Renal cortex interstitium (tissue), 15 donors: Measurements from ENCODE around the gene ABCC6. TPM values are rescaled to one million over a fixed set of nuclear protein-coding genes. Genes with fewer than 3 reads are reported as not detected.
"Not testable (repeated sequence)": the region's sequence is repeated elsewhere in the genome, so short reads cannot be mapped to it uniquely, and the experiment has no call there.

ENCODE experiments used
- DNase-seq, 11 donors: peaks; one replicate each; pipeline ENCODE4 v3.0.0-alpha.2; 2013; ENCODE audit warnings: low read depth in 9 of 11, low spot score in 4 of 11; ENCODE audit errors: extremely low read depth in 1 of 11
- long read RNA-seq, 16 experiments: transcript quantifications; one replicate each; lab custom pipeline, GENCODE V29; 2026
- polyA plus RNA-seq, 3 donors: library from polyadenylated mRNA; unstranded; fragments of 120-200 nt; gene quantifications; one replicate each; pipeline ENCODE4 v1.2.1, GENCODE V29; 2013; ENCODE audit not compliant: insufficient read length in 3 of 3

Gene ABCC6
- 10 to 100 TPM; 20.7 to 26.3 (median 25.6) TPM for polyA plus RNA-seq
- long read RNA-seq, donor 1, transcript ABCC6-204 (2 exons, 714 nt) = major isoform, 6 of 6 reads
- long read RNA-seq, donor 1, partial matches to known transcripts = 0 of 6 reads
- long read RNA-seq, donor 1, other reads (novel, unspliced or antisense) = 0 of 6 reads
- long read RNA-seq, donor 2, transcript ABCC6-204 (2 exons, 714 nt) = major isoform, 6 of 6 reads
- long read RNA-seq, donor 2, partial matches to known transcripts = 0 of 6 reads
- long read RNA-seq, donor 2, other reads (novel, unspliced or antisense) = 0 of 6 reads
- long read RNA-seq, donor 3, transcript ABCC6-204 (2 exons, 714 nt) = major isoform, 13 of 14 reads
- long read RNA-seq, donor 3, partial matches to known transcripts = 0 of 14 reads
- long read RNA-seq, donor 3, other reads (novel, unspliced or antisense) = 0 of 14 reads
- long read RNA-seq, donor 4, full-length matches to known transcripts = 7 of 7 reads
- long read RNA-seq, donor 4, partial matches to known transcripts = 0 of 7 reads
- long read RNA-seq, donor 4, other reads (novel, unspliced or antisense) = 0 of 7 reads
- long read RNA-seq, donor 5 = 0 reads
- long read RNA-seq, donor 6, transcript ABCC6-204 (2 exons, 714 nt) = major isoform, 6 of 7 reads
- long read RNA-seq, donor 6, partial matches to known transcripts = 0 of 7 reads
- long read RNA-seq, donor 6, other reads (novel, unspliced or antisense) = 0 of 7 reads
- long read RNA-seq, donor 7, transcript ABCC6-204 (2 exons, 714 nt) = major isoform, 8 of 8 reads
- long read RNA-seq, donor 7, partial matches to known transcripts = 0 of 8 reads
- long read RNA-seq, donor 7, other reads (novel, unspliced or antisense) = 0 of 8 reads
- long read RNA-seq, donor 8 = 0 reads
- long read RNA-seq, donor 9, partial matches to known transcripts = 0 of 3 reads
- long read RNA-seq, donor 9, other reads (novel, unspliced or antisense) = 0 of 3 reads
- long read RNA-seq, donor 10, transcript ABCC6-204 (2 exons, 714 nt) = major isoform, 7 of 7 reads
- long read RNA-seq, donor 10, partial matches to known transcripts = 0 of 7 reads
- long read RNA-seq, donor 10, other reads (novel, unspliced or antisense) = 0 of 7 reads
- long read RNA-seq, donor 11, full-length matches to known transcripts = 9 of 9 reads
- long read RNA-seq, donor 11, partial matches to known transcripts = 0 of 9 reads
- long read RNA-seq, donor 11, other reads (novel, unspliced or antisense) = 0 of 9 reads
- long read RNA-seq, donor 12 = 0 reads
- long read RNA-seq, donor 13 = 0 reads
- long read RNA-seq, donor 14, transcript ABCC6-204 (2 exons, 714 nt) = major isoform, 6 of 6 reads
- long read RNA-seq, donor 14, partial matches to known transcripts = 0 of 6 reads
- long read RNA-seq, donor 14, other reads (novel, unspliced or antisense) = 0 of 6 reads
- long read RNA-seq, donor 15, partial matches to known transcripts = 0 of 4 reads
- long read RNA-seq, donor 15, other reads (novel, unspliced or antisense) = 0 of 4 reads
- long read RNA-seq, donor 16, full-length matches to known transcripts = 17 of 26 reads
- long read RNA-seq, donor 16, partial matches to known transcripts = 9 of 26 reads
- long read RNA-seq, donor 16, other reads (novel, unspliced or antisense) = 0 of 26 reads

GRCh38 chr16:16222850-16223661 lies at the start of gene ABCC6:
Gene ABCC6 (minus strand): TSS chr16:16223494. CDS start chr16:16223434, 60 bp downstream.
- DNase-seq = not testable (repeated sequence)

DNA sequence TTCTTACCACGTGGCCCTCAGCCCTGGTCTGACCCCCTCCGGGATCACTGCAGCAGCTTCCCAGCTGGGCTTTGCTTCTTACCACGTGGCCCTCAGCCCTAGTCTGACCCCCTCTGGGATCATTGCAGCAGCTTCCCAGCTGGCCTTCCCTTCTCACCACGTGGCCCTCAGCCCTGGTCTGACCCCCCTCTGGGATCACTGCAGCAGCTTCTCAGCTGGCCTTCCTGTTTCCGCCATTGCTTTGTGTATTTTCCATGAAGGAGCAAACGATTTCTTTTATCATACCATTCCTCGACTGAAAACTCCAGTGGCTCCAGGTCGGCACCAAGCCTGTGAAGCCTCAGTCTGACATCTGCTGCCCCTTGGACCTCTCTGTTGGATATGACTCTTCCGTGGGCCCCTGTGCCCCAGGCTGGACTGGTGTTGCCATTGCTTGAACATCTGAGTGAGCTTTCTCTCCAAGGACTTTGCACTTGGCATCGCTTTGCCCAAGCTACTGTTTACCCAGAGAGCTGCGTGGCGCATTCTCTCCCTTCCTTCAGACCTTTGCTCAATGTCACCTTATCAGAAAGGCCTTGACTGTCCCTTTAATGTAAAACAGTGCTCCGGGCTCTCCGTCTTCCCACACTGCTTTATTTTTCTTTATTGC lies 49.4 kb upstream of the ABCC6 start:
- not testable (repeated sequence) for DNase-seq

GRCh38 chr16:16271658-16272057 lies 48.4 kb upstream of the ABCC6 start:
- not testable (repeated sequence) for DNase-seq

- not testable (repeated sequence) for DNase-seq
Measured at GRCh38 chr16:16268185-16268808, 45.0 kb upstream of the ABCC6 start.

DNA sequence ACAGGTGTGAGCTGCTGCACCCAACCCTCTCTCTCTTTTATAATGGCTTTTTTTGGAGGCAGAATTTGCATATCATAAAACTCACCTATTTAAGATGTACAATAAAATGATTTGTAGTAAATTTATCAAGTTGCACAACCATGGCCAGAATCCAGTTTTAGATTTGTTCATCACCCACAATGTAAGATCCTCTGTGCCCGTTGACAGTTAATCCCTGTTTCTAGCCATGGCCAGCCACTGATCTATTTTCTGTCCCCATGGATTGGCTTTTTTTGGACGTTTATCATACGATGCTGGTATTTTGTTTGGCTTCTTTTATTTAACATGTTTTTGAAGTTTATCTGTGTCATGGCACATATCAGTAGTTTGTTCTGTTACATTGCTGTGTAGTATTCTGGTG lies 44.4 kb upstream of the ABCC6 start:
- not testable (repeated sequence) for DNase-seq

DNA sequence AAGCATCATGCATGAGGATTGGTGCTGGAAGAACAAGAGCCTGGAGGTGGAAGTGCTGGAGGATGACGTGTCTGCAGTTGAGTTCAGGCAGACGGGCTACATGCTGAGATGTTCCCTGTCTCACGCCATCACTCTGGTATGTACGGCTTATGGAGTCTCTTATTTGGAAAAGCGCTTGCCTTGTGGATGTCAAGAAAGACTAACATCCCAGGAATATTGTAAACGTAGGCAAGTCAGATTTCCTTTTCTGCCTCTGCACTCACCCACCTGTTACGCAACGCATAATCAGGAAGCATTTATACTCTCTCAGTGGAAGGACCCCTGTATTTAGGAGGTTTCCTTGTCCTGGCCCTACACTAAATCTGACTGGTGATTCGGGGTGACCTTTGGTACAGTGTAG lies 41.8 kb upstream of the ABCC6 start:
- not testable (repeated sequence) for DNase-seq

DNA sequence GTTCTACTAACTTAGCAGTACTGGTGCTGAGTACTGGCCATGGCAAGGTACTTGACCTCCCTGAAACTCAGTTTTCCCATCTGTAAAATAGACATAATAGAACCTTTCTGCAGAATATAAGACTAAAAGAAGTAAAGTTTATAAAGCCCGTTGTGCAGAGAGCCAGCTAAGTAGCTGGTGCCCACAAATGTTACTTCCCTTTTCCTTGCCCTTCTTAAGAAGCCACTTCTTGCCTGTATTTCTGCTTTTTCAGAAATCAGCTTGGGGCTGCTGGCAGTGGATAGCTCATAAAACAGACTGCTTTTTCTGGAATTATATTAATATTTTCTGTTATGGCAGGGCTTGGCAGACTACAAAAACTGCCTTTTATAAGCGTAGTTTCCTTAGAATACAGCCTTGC lies 40.7 kb upstream of the ABCC6 start:
- not testable (repeated sequence) for DNase-seq

- not testable (repeated sequence) for DNase-seq
Measured at GRCh38 chr16:16262954-16263555, 39.8 kb upstream of the ABCC6 start.

- not testable (repeated sequence) for DNase-seq
Measured at GRCh38 chr16:16259971-16260370, 36.7 kb upstream of the ABCC6 start.

DNA sequence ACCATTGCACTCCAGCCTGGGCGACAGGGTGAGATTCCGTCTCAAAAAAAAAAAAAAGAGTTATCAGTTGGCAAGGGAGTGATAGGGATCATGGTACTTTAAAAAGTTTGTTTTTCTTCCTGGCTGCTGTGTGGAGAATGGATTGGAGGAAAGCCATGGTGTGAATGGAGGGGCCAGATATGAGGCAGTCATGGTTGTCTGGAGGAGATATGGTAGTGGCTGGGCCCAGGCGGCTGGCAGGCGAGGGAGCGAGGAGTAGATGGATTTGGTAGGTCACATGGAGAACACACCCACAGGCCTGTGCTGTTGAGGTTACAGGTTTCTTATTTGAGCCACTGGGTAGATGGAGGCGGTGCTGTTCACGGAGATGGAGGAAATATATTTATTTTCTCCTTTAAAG lies 35.5 kb upstream of the ABCC6 start:
- DNase-seq = not testable (repeated sequence)

DNA sequence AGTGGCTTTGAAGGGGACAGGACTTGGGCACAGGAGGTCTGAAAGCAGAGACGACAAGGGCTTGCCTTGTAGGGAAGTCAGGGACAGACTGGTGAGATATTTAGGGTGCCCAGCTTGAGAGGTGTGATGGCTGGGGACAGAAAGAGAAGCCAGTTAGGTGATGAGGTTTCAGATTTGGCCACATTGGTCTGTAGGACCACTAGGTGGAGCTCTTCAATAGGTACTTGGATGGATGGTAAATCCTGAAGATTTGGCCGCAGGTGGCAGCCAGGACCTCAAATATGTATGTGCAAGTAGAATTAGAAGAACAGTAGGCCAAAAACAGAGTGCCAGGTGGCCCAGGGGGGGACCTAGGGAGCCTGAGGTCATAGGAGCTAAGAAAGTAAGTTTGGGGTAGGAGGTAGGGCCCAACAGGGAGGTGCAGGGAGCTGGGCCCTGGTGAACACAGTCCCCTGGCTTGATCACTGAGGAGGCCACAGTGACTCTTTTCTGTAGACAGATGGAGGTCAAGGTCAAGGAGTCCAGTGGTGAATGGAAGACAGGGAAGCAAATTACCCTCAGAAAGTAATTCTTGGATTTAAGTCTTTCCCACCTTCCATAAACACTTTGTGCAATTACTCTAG lies 34.1 kb upstream of the ABCC6 start:
- not testable (repeated sequence) for DNase-seq

DNA sequence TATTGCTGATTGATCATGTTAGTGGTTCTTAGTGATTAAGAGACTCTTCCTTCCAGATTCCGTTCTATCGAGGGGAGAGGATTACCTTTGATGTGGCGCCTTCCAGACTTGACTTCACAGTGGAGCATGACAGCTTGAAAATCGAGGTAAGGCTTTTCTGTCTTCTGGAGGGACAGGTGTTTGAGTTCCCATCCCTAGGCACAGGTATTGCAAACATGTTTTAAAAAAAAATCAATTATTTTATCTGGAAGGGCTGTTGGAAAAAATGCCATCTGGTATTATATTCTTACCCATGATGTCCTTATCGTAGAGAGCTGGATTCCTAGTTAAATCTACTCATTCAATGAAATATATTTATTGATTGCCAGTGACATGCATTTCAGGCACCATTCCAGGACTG lies 29.1 kb upstream of the ABCC6 start:
- not testable (repeated sequence) for DNase-seq

DNA sequence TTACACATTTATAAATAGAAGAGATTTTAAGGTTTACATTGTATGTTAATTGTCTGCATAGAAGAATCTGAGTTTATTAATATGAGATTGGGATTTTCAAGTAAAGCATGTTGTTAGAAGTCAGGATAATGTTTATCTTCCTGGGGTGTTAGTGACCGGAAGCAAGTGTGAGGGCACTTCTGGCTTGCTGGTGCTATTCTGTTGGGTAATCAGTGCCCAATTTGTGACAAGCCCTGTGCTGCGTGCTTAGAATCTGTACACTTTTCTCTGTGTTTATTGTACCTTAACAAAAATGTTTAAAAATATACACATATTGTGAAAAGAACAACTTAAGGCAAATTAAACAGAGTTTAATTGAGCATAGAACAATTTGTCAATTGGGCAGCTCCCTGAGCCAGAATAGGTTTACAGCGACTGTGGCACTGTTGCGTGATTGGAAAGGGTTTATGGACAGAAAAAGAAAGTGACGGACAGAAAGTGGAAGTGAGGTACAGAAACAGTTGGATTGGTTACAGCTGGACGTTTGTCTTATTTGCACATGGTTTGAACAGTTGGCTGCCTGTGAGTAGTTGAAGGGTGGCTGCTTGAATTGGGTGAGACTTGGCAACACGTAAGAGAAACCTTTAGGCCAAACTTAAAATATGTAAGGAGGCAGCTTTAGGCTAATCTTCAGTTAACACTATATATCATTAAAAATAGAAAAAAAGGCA lies 26.5 kb upstream of the ABCC6 start:
- DNase-seq = not testable (repeated sequence)

GRCh38 chr16:16247439-16247838 lies 24.1 kb upstream of the ABCC6 start:
- not testable (repeated sequence) for DNase-seq

GRCh38 chr16:16246578-16247262 lies 23.4 kb upstream of the ABCC6 start:
- not testable (repeated sequence) for DNase-seq
